H1 (cell line): ENCODE data around the gene TOM1L2.

Experiments used
- EZH2 ChIP-seq: fragments of 200-600 bp; sonication (generic); IDR thresholded peaks from 2 replicates; pipeline ENCODE4 v1.7.1; 2012; ENCODE audit warnings: low read depth, mild to moderate bottlenecking, moderate library complexity, low read length, inconsistent platforms; ENCODE audit not compliant: severe bottlenecking
- JUND ChIP-seq: IDR thresholded peaks from 2 replicates; pipeline ENCODE4 v1.6.1; 2011; ENCODE audit warnings: mild to moderate bottlenecking, improper control_type of control experiment, low read length
- POLR2A ChIP-seq, 2 experiments: IDR thresholded peaks; 1 replicate in 1 of 2; 2 replicates in 1 of 2; pipeline ENCODE4 v1.6.1; 2011; ENCODE audit warnings: low read depth in 2 of 2, low read length in 2 of 2, mild to moderate bottlenecking in 2 of 2; ENCODE audit errors: control extremely low read depth in 1 of 2
- YY1 ChIP-seq: IDR thresholded peaks from 2 replicates; pipeline ENCODE4 v1.6.1; 2011; ENCODE audit warnings: low read depth, mild to moderate bottlenecking, low read length
- TF ChIP-seq, protein P1 (sequence below), 3 experiments: IDR thresholded peaks; 1 replicate in 2 of 3; 2 replicates in 1 of 3; pipeline versions ENCODE4 v1.5.1 to v1.6.1; 2011; ENCODE audit warnings: low read length in 3 of 3, mild to moderate bottlenecking in 3 of 3, inconsistent platforms in 2 of 3, low read depth in 1 of 3, moderate library complexity in 1 of 3; ENCODE audit not compliant: insufficient read depth in 1 of 3; ENCODE audit errors: control extremely low read depth in 1 of 3
- TF ChIP-seq, protein P2 (sequence below): IDR thresholded peaks from 2 replicates; pipeline ENCODE4 v1.6.1; 2011; ENCODE audit warnings: low read length, improper control_type of control experiment

GRCh38 chr17:17938388-17939107 is 33.7 kb downstream of the TOM1L2 start:
- TF ChIP-seq YY1 = no peak
- TF ChIP-seq POLR2A (IDR thresholded peaks at IDR 0.05; ENCODE audit: control extremely low read depth in 1 of 2, low read depth in 2 of 2, low read length in 2 of 2) = no peak
- no peak for TF ChIP-seq JUND
- TF ChIP-seq, protein P1, sequence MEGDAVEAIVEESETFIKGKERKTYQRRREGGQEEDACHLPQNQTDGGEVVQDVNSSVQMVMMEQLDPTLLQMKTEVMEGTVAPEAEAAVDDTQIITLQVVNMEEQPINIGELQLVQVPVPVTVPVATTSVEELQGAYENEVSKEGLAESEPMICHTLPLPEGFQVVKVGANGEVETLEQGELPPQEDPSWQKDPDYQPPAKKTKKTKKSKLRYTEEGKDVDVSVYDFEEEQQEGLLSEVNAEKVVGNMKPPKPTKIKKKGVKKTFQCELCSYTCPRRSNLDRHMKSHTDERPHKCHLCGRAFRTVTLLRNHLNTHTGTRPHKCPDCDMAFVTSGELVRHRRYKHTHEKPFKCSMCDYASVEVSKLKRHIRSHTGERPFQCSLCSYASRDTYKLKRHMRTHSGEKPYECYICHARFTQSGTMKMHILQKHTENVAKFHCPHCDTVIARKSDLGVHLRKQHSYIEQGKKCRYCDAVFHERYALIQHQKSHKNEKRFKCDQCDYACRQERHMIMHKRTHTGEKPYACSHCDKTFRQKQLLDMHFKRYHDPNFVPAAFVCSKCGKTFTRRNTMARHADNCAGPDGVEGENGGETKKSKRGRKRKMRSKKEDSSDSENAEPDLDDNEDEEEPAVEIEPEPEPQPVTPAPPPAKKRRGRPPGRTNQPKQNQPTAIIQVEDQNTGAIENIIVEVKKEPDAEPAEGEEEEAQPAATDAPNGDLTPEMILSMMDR (IDR thresholded peaks at IDR 0.05; ENCODE audit: control extremely low read depth in 1 of 3, insufficient read depth in 1 of 3, low read depth in 1 of 3, low read length in 3 of 3) = no peak
- TF ChIP-seq, protein P2, sequence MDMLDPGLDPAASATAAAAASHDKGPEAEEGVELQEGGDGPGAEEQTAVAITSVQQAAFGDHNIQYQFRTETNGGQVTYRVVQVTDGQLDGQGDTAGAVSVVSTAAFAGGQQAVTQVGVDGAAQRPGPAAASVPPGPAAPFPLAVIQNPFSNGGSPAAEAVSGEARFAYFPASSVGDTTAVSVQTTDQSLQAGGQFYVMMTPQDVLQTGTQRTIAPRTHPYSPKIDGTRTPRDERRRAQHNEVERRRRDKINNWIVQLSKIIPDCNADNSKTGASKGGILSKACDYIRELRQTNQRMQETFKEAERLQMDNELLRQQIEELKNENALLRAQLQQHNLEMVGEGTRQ = no peak
- TF ChIP-seq EZH2 = no peak
